DMS79 (cell line): ENCODE measurements around the gene FAAH.
A peak's percentile ranks its signal among the peaks of the same experiment; 100 is the strongest.
"Not testable (repeated sequence)": the region's sequence is repeated elsewhere in the genome, so short reads cannot be mapped to it uniquely, and the experiment has no call there.

ENCODE experiments used
- DNase-seq: peaks from one replicate; lab custom pipeline; 2025; lab: John Stamatoyannopoulos, UW

The FAAH gene

GRCh38 chr1:46394108-46394871 is at the start of gene FAAH:
TSS of gene FAAH (plus strand) at chr1:46394317. CDS start at chr1:46394349, 32 bp downstream.
- peak; percentile 20 for DNase-seq

- no peak for DNase-seq
These were observed 49.6 kb upstream of the FAAH start for GRCh38 chr1:46344481-46344880.

DNA sequence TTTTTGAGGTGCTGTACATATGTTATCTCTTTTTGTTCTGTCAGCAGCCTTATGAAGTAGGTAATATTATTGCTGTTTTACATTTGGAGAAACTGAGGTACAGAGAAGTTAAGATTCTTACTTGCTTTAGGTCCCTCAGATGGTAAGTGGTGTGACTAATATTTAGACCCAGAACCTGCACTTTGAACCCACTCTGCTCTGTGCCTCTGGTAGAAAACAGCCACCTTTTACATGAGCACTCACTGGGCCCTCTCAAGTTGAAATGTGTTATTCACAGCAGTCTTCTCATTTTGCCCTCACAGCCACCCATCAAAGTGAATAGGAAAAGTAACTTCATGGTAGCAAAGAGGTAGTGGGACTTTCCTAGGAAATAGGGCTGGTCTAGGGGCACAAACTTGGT is 48.8 kb upstream of the FAAH start:
- DNase-seq = no peak

GRCh38 chr1:46352363-46352762 is 41.8 kb upstream of the FAAH start:
- no peak for DNase-seq

DNA sequence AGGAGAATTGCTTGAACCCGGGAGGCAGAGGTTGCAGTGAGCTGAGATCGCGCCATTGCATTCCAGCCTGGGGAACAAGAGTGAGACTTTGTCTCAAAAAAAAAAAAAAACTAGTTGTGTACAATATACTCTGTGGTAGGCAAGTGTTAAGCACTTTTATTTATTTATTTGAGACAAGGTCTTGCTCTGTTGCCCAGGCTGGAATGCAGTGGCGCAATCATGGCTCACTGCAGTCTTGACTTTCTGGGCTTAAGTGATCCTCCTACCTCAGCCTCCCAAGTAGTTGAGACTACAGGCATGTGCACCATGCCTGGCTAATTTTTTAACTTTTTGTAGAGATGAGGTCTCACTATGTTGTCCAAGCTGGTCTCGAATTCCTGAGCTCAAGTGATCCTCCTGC is 38.2 kb upstream of the FAAH start:
- not testable (repeated sequence) for DNase-seq

- no peak for DNase-seq
These were observed 32.0 kb upstream of the FAAH start for GRCh38 chr1:46362158-46362557.

DNA sequence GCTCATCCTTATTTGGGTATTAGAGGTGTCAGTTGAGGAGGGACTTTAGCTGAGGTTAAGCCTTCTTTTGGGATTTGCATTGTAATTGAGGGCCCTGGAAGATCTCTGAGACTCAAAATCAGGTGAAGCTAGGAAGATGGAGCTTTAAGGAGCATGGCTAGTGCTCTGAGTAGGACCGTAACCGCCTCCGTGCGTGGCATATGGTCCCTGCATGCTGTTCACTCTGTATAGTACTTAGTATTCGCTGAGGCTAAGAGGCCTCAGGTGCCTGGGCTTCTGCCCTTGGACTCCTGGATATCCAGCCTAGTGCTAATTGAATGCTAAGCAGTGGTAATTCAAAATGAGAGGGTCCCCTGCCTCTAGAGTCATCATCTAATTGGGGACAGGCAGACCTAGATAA is 31.0 kb upstream of the FAAH start:
- no peak for DNase-seq

DNA sequence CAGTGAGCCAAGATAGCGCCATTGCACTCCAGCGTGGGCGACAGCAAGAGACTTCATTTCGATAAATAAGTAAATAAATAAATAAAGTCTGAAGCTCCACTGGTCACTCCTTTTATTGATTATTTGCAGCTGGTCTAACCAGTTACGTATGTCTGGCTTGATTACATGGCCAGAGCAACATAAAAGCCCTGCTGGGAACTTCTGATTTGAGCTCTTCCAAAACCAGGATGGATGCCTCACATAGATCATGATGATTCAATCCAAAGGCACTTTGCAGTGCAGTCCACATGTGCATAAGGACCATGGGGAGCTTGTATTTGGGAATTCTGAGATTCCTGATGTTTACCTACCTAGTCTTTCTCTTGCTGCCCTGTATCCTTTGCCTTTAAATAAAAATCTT is 29.5 kb upstream of the FAAH start:
- DNase-seq = no peak

DNA sequence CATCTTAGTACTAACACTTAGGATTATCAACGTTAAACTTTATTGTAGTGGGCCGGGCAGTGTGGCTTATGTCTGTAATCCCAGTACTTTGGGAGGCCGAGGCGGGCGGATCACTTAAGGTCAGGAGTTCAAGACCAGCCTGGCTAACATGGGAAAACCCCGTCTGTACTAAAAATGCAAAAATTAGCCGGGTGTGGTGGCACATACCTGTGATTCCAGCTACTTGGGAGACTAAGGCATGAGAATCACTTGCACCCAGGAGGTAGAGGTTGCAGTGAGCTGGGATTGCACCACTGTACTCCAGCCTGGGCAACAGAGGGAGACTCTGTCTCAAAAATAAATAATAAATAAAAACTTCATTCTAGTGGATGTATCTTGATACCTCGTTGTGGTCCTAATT is 28.3 kb upstream of the FAAH start:
- not testable (repeated sequence) for DNase-seq

- no peak for DNase-seq
These were observed 27.0 kb upstream of the FAAH start for GRCh38 chr1:46367072-46367471.

DNA sequence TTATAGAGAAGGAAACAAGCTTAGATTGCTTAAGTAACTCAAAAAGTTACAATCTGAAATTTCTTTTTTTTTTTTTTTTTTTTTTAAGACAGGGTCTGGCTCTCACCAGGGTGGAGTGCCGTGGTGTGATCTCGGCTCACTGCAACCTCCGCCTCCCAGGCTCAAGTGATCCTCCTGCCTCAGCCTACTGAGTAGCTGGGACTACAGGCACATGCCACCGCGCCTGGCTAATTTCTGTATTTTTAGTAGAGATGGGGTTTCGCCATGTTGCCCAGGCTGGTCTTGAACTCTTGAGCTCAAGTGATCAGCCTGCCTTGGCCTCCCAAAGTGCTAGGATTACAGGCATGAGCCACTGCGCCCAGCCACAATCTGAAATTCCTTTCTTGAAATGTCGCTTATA is 26.4 kb upstream of the FAAH start:
- not testable (repeated sequence) for DNase-seq

DNA sequence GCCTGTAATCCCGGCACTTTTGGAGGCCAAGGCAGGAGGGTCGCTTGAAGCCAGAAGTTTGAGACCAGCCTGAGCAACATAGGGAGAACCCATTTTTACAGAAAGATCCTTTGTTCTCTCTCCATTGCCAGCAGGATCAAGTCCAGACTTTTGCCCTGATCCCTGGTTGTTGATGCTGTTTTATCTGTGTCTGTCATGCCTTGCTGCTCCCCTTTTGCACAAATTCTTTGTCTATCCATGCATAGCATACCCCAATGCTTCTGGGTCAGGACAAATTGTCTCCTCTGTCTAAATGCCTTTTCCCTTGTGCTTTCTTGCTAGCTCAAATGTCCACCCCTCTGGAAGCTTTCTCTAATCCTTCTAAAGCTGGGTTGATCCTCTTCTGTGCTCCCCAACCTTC is 25.3 kb upstream of the FAAH start:
- no peak for DNase-seq

DNA sequence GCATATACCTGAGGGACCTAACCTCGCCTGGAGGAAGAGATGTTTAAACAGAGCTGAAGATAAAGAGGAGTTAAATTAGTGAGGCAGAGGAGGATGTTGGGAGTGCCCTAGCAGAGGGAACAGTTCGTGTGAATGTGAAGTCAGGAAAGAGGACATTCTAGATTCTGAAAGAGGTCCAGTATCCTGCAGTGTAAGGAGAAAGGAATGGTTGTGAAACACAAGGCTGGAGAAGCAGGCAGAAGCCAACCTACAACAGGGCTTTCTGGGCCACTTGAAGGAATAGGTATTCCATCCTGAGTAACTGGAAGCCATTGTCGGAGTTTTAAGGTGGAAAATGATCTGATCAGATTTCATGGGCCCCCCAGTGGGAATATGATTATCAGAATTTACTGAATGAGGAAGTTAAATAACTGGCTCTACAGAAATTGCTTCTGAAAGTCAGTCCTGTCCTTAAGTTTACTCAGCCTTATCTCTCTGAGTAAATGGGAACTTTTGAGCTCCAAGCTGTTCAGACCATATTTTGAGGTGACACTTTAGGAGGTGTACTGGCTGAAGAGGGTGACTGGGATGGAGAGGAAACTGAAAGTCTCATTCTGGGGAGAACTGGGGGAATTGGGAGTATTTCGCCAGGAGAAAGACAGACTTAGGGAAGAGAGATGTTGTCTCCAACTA is 24.4 kb upstream of the FAAH start:
- no peak for DNase-seq

- no peak for DNase-seq
These were observed 23.9 kb upstream of the FAAH start for GRCh38 chr1:46370214-46370633.

DNA sequence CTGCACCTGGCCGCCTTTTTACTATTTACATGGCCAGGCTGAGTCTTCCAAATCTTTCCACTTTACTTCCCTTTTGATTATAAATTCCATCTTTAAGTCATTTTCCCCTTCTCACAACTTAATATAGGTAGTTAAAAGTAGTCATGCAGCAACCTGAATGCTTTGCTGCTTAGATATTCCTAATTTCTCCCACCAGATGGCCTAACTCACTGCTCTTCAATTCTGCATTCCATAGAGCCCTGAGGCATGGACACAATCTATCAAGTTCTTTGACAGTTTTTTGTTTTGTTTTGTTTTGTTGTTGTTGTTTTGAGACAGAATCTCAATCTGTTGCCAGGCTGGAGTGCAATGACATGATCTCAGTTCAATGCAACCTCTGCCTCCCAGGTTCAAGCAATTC is 21.7 kb upstream of the FAAH start:
- DNase-seq = no peak

DNA sequence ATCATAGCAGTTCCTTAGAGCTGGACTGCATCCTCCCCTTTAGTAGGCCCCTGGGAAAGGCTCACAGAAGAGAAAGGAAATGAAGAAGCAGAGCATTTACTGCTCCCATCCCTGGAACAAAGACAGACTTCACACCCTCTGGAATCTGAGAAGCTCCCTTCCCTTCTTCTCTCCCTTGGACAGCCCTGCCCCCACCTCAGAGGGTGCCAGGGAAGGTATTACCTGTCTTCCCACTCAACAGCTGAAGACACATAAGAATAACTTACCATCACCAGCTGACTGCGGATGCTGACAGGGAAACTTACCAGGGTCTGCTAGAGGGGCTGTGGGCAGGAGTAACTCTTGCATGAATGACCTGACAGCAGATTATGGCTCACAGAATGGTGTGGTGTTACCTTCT is 14.1 kb upstream of the FAAH start:
- DNase-seq = no peak

GRCh38 chr1:46380508-46380907 is 13.6 kb upstream of the FAAH start:
- no peak for DNase-seq

DNA sequence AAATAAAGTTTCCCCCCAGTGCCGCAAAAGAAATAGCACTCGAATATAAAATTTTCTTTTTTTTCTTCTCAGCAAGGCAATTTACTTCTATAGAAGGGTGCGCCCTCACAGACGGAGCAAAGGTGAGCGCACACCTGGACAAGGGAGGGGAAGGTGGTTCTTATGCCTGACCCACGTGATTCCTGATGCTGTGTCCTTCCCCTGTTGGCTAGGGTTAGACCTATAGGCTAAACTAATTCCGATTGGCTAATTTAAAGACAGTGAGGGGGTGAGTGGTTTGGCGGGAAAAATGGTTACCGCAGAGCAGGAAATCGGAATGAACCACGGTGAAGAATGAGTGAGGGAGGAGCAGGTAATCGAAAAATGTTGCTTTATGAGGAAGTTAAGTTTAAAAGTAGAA is 607 bp upstream of the FAAH start:
- DNase-seq = no peak

GRCh38 chr1:46394872-46395465 is 852 bp downstream of the FAAH start:
- DNase-seq = peak; percentile 72

DNA sequence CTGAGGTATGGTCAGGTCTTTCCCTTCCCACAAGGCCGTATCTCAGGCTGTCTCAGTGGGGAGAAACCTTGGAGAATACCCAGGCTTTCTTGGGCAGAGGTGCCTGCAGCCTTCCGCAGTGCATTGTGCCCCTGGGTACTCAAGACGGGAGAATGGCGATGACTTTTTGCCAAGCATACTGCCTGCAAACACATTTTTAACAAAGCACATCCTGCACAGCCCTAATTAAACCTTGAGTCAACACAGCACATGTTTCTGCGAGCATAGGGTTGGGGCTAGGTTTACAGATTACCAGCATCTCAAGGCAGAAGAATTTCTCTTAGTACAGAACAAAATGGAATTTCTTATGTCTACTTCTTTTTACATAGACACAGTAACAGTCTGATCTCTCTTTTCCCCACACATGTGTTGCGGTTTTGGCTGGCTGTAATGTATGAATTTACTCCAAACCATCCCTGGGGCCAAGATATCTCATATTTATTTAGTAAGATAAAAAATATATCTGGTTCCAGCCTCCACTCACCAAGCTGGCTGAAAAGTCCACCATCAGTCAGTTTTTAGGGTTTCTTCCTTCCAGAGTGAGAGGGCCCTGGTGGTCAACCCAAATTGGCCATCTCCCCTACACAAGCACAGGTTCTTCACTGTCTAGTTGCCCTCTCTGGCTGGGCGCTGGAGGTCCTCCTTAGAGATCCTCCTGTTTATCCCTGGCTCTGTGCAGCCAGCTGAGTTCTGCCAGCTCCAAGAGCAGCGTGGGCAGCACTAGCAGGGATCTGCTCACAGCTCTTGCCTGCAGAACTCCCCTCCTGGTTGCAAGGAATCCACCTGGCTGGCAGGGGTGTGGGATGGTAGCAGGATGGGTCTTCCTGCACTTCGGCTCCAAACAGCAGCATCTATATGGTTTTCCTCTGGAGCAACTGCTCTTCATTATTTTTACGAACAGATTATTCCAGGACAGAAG is 2.6 kb downstream of the FAAH start:
- DNase-seq = no peak

DNA sequence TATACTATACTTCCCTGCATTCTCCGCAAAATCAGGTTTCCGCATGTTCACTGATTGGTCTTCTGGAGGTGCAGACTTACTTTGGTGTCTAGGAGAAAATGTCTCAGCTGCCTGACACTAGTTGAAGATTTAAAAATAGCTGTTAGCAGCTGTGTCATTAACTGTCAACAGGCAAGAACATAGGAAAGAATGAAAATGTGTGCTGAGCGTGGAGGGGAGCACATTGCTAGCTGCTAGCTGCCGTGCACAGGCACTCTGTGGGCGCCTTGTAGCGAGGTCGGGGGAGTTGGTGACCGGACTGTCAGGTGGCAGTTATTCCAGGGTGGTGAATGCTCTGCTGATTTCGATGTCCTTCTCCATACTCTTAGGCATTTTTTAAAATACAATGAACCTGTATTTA is 5.2 kb downstream of the FAAH start:
- DNase-seq = no peak

GRCh38 chr1:46400421-46400820 is 6.3 kb downstream of the FAAH start:
- no peak for DNase-seq
